Activated CD8-positive, alpha-beta memory T cell treated with anti-CD3 and anti-CD28 coated beads for 36 hours (primary cell): Measurements from ENCODE around the gene MACROD1. TPM values are rescaled to one million over a fixed set of nuclear protein-coding genes. Genes with fewer than 3 reads are reported as not detected.

Source experiments
- CTCF ChIA-PET: fragments of 350-600 bp; sonication (Branson Sonifier 250); formaldehyde crosslinking; loops from one replicate; lab custom pipeline; 2021; ENCODE audit warnings: antibody characterized with exemption; lab: Charles Lee
- POLR2A ChIA-PET: fragments of 350-600 bp; sonication (Branson Sonifier 250); formaldehyde crosslinking; loops from one replicate; lab custom pipeline; 2021; ENCODE audit warnings: antibody characterized with exemption; lab: Charles Lee
- total RNA-seq, 2 experiments: library from RNA; stranded (reverse); gene quantifications; one replicate each; pipeline ENCODE4 v1.2.3, GENCODE V29; 2021

The MACROD1 gene
- total RNA-seq, 2 experiments from 2014 or later, result 20.6 to 21.8 TPM

DNA sequence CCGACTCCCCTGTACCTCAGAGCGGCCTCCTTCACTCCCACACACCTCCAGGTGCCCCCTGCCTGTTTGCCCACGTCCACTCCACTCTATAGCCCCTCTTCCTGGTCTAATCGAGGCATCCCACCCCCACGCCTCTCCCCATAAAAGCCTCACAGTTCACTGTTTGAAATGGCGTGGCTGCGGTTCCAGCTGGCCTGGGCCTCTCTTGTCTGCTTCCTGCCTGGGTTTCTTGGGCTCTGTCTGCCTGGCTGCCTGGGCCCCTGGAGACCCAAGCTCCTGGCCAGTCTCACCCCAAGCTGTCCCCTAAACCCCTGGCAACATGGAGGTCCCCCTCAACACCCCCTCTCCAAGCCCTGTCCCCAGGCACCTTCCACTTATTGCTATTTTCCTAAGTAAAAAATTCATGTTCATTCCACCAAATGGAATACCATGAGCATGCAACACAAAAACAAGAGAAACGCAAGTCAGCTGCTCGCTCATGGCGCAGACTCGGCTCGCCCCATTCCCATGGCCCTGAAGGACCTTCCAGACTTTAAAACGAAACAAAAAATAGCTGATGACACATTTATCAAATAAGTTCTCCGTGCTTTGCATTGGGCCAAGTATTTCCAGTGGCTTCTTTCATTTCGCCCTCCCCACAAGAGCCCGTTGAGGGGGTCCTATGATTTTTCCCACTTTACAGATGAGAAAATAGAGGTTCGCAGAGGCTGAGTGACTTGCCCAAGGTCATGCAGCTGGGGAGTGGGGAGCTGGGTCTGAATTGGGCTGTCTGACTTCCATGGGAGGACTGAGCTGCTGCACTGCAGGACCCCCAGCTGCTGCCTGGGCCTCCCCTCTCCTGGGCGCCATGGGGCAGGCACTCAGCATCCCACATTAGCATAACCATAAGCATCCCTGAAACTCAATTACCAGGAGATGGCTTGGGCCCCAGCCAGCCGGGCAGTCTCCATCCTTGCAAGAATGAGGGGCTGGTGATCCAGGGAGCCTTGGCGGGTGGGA is 141.9 kb downstream of the MACROD1 start:
- CTCF ChIA-PET, result no interaction called here
- POLR2A ChIA-PET, result no interaction called here

DNA sequence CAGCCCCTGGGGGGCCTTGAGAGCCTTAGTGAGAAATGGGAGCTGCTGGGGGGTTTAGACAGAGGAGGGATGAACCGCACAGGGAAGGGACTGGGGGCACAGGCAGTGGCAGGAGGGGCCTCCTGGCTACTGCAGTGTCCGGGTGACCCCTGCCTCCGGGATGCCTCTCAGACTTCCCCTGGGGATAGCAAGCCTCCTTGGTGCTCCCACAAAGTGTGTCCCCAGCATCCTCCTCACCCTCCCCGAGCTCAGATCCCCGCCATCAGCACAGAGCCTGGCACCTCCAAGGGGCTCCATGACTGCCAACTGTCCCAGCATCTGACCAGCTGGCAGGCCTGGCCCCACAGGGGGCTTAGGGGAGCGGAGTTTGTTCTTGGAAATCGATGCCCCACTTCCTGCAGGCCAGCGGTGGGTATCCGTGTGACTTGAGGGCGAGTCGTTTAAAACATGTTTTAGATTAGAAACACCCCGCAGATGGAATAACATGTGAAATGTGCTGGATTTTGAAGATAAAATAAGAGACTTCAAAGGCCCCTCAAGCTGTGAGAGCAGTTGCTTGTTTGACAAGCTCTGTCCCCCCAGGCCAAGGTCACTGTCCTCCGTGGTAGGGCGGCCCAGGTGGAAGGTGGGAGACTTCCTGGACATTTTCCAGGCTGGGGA is 143.7 kb downstream of the MACROD1 start:
- CTCF ChIA-PET, result no interaction called here

DNA sequence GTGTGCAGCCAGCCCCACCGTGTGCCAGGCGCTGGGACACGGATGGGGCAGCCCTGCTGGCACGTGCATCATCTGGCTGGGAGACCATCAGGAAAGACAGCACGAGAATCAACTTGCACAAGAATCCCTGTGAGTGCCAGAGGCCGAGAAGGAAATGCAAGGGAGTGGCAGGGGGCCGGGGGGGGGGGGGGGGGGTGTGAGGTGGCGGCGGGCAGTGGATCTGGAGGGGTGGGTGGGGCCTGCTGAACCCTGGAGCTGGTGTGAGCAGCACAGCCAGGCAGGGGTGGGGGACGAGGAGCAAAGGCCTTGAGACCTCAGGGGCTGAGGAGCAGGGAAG is 144.2 kb downstream of the MACROD1 start:
- ChIA-PET CTCF (no interaction called here), POLR2A (no interaction called here)

More for the DNA sequence above, 143.7 kb downstream of the MACROD1 start:
- POLR2A ChIA-PET, result no interaction called here

DNA sequence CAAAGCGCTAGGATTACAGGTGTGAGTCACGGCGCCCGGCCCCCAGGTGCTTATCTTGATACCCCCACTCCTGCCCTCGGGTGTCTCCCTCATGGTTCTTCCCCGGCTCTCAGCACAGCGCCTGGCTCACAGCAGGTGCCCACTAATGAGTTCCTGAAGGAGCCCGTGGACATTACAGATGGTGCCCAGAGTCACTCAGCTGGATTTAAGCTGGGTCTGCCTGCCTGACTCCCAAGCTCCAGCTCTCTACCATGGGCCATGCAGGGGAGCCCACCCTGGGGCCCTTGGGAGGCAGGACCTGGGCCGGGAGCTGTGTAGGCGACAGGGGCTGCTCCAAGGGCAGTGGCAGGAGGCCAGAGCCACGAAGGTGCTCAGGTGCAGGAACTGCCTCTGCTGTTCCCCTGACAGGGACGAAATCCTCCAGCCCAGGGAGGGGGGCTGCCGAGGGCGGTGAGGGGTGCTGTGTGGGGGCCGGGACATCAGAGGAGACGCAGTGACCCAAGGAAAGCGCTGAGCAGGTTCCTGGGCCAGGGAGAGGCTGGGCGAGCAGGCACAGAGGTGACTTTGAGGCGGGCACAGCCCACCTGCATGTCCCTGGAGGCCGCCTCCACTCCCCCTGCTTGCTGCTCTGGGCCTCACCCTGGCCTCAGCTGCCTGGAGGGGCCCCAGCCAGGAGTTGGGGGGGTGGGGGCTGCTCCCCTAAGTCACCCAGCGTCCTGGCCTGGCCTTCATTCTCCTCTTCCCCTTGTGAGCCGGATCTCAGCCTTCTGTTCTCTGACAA is 144.7 kb downstream of the MACROD1 start:
- CTCF ChIA-PET, result no interaction called here

DNA sequence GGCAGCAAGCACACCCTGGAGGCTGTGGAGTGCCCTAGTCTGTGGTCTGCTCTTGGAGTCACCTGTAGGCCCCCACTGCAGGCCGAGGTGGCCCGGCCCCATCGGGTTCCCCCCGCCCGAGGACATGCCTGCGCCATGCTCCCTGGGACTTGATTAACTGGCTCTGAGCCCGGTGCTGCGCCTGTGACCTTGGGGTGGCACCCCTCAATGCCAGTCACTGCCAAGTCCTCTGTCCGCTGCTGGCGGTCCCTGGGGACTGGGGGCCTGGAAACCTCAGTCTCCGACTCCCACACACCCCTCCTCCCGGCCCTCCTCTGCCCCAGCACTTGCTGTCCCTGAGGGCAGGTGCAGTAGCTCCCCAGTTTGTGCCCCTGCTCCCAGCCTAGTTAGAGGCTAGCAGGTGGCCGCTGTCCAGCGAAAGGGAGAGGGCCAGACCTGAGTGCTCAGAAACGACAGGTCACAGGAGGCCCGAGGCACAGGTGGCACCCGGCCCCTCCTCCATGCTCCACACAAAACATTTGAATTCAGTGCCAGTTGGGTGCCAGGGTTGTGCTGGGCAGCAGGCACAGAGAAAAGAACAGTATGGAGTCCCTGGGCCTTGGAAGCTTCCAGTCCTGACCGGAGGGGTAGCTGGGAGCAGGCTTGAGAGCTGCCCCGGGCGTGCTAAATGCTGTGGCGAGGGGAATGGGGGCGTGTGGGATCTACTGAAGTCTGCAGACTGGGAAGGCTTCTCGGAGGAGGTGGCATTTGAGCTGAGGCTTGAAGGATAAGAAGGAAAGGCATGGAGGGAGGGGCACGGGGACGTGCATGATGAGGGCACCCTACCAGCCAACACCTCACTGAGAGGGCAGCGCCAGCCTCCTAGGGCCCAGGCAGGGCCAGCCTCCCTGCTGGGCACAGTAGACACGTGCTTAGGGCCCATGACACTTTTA is 146.5 kb downstream of the MACROD1 start:
- CTCF ChIA-PET, result no interaction called here
- POLR2A ChIA-PET, result no interaction called here

More for the DNA sequence above, 144.7 kb downstream of the MACROD1 start:
- POLR2A ChIA-PET, result no interaction called here

DNA sequence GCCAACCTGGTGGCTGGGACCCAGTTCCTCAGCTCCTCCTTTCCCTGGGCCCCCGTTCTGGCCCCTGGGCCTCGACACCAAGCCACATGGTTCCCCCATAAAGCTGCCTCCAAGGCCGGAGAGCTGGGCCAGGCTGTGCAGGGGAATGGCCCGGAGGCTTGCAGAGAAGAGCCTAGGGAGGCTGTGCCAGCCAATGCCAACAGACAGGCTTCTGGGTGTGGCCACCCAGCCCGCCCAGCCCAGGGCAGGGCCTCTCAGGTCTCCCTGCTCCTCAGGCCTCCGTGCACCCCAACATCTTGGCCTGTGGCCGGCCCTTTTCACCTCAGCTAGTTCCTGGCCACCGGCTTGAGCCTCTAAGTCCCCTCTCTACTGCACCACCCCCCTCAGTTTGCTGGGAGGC is 147.6 kb downstream of the MACROD1 start:
- CTCF ChIA-PET, result no interaction called here
- POLR2A ChIA-PET, result no interaction called here

DNA sequence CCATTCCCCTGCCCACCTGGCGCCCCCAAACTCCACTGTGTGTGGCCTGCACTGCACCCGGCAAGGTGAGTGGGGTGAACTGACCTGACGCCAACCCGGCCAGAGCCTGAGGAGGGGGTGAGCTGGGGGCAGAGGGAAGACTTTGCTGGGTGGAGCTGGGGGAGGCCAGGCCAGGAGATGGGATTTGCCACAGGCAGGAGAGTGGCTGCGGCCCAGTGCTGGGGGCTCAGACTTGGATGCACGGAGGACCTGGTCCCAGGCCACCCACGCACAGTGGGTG is 148.0 kb downstream of the MACROD1 start:
- CTCF ChIA-PET, result interaction anchor here (1.3 kb wide), 1 partner anchor 17 kb away, joined by 5 read pairs; no protein-coding TSS in a partner anchor

DNA sequence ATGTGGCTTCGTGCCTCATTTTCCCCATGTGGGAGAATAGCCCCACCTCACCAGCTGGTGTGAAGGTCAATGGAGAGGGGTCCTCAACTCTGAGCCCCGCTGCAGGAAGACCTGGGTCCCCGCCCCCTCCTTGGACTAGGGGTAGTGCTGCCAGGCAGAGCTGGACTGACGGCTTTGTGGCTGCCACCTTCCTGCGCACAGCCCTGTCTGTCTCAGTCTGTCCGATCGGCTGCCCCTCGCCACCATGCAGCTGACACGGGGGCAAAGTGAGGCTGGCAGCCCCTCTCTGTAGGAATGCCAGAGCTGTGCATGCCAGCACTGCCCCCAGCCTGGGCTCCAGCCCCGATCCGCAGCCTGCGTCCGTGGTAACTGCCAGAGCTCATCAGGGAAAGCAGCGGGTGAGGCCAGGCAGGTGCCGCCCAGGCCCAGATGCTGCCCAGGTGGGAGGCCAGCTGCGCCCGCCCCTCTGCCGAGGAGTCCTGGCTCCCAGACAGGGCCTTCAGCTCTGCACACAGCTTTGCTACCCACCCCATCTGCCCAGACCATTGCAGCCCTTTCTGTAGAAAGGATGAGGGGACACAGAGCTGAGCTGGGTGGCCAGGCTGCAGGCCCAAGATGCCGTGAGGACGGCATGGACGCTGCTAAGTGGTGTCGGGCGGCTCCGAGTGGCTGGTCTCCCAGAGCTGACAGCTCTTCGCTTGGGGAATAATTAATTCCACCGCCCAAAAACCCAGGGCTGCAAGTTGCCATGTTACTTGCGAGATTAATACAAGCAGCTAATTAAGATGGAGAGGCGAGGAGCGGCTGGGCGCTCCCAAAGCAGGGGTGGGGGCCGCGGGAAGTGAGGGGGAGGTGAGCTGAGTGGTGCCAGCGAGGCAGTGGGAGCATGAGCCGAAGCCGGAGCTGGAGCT is 149.7 kb downstream of the MACROD1 start:
- ChIA-PET POLR2A (no interaction called here), CTCF (interaction anchor here (0.9 to 1.9 kb wide), 3 partner anchors 15 to 131 kb away, joined by 3 to 7 read pairs (median 5); no protein-coding TSS in a partner anchor)

More for the DNA sequence above, 148.0 kb downstream of the MACROD1 start:
- POLR2A ChIA-PET, result no interaction called here

DNA sequence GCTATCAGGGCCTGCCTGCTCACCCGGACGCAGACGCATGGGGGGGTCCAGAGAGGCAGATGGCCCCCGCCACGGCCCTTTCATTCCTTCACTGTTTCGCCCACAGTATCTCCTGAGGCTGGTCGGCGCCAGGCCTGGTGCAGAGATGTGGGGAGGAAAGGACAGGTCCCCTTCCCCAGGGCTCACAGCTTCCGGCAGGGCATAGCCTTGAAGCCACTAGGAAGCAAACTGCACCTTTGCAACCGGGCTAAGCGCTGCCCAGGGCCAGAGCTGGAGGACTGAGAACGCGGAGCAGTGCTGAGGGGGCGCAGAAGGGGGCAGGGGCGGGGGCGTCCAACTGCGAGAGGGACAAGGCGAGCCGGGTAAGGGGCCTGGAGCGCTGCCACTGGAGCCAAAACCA is 150.4 kb downstream of the MACROD1 start:
- POLR2A ChIA-PET, result no interaction called here
- CTCF ChIA-PET, result interaction anchor here (0.9 to 1.9 kb wide), 2 partner anchors 15 to 132 kb away, joined by 3 to 7 read pairs; no protein-coding TSS in a partner anchor

DNA sequence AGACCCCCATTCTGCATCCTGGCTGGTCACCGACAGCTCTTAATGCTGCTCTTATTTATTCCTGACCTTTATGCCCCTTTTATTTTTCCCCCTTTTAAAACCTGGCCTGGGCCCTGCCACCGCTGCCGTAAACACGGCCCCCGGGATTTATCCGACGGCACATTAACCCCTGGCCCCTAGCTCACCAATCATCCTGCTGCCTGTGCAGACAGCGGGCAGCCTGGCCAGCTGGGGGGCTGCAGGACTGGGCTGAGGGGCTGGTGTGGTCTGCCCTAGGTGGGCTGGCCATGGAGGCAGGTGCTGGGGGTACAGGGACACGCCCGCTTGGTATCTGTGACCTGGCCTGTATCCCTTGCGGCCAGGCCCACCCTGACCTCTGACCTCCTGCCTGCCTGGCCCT is 151.6 kb downstream of the MACROD1 start:
- ChIA-PET CTCF (interaction anchor here (0.6 to 1.9 kb wide), 2 partner anchors 14 to 160 kb away, joined by 3 to 7 read pairs; no protein-coding TSS in a partner anchor), POLR2A (no interaction called here)

DNA sequence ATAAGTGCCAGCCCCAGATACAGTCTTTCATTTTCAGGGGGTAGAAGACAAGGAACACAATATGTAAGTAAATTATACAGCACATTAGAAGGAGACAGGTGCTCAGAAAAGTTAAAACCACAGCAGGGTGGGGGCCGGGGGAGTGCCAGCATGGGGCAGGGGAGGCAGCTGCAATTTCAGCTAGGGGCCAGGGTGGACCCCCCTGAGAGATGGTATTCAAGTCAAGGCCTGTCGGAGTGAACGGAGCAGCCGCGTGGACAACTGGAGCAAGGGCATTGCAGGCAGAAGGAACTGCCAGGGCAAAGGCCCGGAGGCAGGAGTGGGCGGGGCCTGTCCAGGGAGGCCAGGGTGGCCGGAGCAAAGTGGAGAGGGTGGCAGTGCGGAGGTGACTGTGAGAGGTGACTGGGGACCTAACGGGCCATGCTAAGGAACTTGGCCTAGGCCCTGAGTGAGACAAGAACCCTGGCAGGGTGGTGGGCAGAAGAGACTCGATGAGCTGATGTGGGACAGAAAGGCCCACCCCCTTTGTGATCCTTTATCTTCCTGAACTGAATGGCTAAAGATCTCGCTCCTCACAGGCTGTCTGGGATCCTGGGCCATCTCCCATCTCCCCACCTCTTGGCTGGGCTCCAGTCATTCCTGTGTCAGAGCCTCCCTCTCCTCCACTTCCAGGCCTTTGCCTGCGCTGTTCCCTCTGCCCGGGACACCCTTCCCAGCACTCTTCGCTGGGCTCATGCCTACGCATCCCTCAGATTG is 152.6 kb downstream of the MACROD1 start:
- CTCF ChIA-PET, result interaction anchor here (0.6 to 2.0 kb wide), 2 partner anchors 13 to 161 kb away, joined by 3 to 7 read pairs; no protein-coding TSS in a partner anchor
- POLR2A ChIA-PET, result no interaction called here

DNA sequence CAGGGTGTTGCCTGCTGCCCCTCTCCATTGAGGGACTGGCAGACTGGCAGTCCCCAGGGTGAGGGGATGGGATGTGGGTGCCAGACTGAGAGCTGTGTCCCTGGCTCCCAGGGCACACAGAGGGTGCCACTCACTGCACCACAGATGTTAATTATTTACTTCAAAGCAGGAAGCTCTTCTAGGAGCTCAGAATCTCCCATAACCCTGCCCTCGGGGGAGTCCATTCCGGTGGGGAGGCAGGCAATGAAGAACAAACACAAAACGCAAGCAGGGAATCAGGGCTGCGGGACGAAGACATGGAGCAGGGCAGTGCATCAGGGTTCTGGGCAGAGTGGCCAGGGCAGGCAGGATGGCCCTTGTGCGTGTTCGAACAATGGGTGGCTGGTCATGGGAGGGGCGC is 154.5 kb downstream of the MACROD1 start:
- CTCF ChIA-PET, result no interaction called here
- POLR2A ChIA-PET, result no interaction called here

DNA sequence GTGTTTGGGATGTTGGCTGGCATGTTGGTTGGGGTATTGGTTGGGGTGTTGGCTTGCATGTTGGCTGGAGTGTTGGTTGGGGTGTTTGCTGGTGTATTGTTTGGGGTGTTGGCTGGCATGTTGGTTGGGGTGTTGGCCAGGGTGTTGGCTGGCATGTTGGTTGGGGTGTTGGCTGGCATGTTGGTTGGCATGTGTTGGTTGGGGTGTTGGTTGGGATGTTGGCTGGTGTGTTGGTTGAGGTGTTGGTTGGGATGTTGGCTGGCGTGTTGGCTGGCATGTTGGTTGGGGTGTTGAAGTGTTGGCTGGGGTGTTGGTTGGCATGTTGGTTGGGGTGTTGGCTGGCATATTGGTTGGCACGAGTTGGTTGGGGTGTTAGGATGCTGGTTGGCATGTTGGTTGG is 155.1 kb downstream of the MACROD1 start:
- ChIA-PET POLR2A (no interaction called here), CTCF (no interaction called here)

DNA sequence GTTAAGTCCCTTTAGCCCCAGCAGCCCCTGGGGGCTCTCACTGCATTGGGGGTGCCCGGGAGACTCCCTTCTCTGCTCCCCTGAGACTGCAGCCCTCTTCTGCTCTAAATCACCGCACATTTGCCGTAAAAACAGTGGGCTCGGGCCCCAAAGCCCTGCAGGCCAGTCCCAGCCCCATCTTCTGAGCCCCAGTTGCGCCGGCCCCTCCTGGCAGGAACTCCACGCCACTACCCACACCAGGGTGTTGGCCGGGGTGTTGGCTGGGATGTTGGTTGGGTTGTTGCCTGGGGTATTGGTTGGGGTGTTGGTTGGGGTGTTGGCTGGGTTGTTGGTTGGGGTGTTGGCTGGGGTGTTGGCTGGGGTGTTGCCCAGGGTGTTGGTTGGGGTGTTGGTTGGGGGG is 156.2 kb downstream of the MACROD1 start:
- ChIA-PET POLR2A (no interaction called here), CTCF (interaction anchor here (0.6 kb wide), 1 partner anchor 81 kb away, joined by 3 read pairs; no protein-coding TSS in a partner anchor)

DNA sequence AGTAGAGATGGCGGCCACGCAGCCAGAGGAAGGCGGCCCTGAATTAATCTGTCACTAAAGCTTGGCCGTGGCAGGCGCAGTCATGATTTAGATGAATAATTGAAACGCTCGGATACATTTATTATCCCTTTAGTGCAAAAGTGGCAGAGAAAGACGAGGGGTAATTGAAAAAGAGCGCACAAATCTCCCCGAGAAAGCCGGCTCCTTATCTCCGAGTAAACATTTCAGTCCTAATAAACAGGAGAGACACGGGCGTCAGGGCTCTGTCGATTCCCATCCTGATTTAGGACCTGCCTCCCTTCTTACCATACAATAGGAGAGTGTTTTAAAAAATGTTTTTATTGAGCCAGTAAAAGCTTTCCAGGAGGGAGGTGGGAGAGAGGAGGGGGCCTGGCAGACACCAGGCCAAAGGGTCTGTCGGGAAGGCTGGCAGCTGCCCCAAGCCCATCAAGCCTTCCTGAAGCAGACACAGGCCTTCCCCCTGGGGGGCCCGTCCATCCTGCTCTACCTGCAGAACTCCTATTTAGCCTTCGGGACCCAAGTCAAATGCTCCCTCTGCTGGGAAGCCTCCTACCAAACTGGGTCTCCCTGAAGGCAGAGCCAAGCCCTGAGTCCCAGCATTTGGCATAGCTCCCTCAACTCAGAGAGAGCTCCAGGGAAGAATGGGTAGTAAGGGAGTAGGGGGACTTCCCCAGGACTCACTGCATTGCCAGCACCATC is 156.8 kb downstream of the MACROD1 start:
- CTCF ChIA-PET, result interaction anchor here (0.6 kb wide), 1 partner anchor 80 kb away, joined by 3 read pairs; no protein-coding TSS in a partner anchor
- POLR2A ChIA-PET, result no interaction called here

DNA sequence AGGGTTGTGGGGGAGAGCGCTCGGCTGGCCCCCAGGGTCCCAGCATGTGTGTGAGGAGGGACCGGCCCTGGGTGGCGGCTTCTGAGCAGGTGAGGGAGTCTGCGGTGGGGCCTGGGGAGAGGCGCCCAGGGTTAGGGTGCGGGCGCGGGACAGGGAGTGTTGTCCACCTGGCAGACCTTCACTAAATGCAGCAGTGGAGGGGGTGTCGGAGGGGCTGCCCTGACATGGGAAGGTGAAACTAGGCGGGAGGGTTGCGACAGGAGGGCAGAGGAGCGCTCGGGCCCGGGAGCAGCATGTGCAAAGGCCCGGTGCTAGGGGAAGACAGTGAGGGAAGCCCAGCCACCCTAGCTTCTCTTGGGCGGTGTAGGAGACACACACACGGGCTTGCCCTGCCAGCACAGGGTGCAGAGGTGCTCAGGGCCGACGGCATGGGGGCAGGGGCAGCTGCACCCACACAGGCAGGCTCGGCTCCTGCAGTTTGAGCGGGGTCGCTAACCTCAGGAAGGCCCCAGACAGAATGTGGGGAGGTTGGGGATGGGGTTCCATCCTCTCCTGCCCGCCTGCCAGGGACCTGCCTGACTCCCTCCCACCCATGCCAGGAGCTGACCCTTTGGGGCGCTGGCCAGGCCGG is 157.5 kb downstream of the MACROD1 start:
- CTCF ChIA-PET, result no interaction called here
- POLR2A ChIA-PET, result no interaction called here
